ENCODE results near the gene OR2T6.
"Not testable (repeated sequence)": the region's sequence is repeated elsewhere in the genome, so short reads cannot be mapped to it uniquely, and the experiment has no call there.

OR2T6 gene

DNA sequence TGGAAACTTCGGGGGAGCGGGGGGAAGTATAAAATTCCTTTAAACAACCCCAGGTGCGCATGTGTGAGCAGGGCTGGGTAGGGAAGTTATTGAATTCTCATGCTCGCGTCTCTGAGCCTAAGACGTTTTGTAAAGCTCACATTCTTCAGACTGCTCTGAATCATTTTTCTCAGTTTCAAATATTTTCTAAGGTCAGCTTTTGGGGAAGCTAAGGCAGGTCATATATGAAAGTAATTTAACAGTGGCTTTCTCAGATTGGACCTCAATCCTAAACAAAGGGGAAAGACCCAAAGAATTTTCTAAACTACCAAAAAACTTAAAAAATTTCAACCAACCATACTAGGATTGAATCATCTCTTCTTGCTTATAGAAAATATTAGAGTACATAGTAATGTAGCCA lies 59.4 kb downstream of the OR2T6 start:
- not testable (repeated sequence) for DNase-seq

DNA sequence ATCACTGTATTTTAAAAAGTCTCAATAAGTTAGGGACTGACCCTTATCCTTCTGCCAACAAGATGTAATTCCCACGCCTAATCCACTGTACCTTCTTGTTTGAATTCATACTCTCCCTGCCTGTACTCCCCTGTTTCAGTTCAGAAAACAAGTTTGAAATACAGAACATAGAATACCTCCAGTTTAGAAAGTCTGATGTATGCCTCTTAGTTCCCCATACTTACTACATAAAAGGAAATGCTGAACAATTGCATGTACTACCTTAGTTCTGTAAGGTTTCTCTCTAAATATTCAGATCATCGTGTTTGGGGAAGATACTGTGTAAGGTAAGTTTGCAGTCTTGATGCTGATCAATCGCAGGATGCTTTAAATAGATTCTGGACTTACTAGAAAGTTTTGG lies 60.8 kb downstream of the OR2T6 start:
- DNase-seq = not testable (repeated sequence)

DNA sequence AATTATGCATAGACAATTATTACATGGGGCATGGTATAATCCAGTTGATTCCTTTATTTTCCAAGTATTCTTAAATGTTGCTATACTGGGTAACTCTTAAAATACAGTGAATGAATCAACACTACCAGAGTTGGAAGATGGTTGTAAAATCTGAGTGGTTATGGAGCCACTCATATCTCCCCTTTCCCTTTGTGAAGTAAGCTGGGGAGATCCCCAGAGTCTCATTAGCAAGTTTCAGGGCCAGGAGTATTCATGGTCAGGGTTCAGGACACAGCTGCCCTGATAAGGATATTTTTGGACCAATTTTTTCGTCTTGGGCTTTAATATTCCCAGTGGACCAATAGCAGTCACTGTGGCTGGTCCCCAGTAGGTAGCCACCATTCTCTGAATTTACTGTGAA lies 63.1 kb downstream of the OR2T6 start:
- not testable (repeated sequence) for DNase-seq

DNA sequence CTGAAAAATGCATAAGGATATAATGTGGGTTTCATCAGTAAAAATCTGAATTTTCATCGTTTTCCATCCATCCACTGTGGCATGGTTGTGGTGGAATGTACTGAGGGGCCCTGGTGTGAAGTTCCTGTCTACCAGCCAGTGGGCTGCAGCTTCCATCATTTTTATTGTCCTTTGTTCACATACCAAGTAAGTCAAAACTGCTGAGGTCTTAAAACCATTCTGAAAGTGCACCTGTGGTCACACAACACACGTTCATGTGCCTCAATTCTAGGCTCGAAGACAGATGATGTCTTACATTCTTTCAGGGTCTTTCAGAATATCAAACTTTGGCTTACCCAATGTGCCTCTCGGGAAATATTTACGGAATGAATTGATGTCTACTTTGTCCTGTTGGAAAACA lies 63.7 kb downstream of the OR2T6 start:
- not testable (repeated sequence) for DNase-seq

Measured in activated CD4-positive, alpha-beta T cell treated with anti-CD3 and anti-CD28 coated beads, Interleukin-2, amount 50 U/mL, for 48 hours (primary cell).